MM.1S (cell line): ENCODE measurements around the gene GHRL.

Experiments used
- DNase-seq: peaks from one replicate; pipeline ENCODE4 v3.0.0-alpha.2; 2015
- H2AFZ ChIP-seq: fragments of 300-600 bp; sonication (generic); 2 replicates; pipeline ENCODE4 v1.6.0; 2016; ENCODE audit warnings: antibody characterized with exemption, low read length
- H3F3A ChIP-seq: fragments of 300-600 bp; sonication (generic); 2 replicates; pipeline ENCODE4 v1.6.1; 2016; ENCODE audit warnings: mild to moderate bottlenecking, antibody characterized with exemption, low read length, moderate library complexity, mixed read lengths; ENCODE audit not compliant: insufficient read depth
- H3K27ac ChIP-seq: fragments of 300-600 bp; sonication (generic); 2 replicates; pipeline ENCODE4 v1.5.1; 2016; ENCODE audit warnings: mild to moderate bottlenecking, low read length
- H3K27me3 ChIP-seq: fragments of 300-600 bp; sonication (generic); replicated peaks from 2 replicates; pipeline ENCODE4 v1.6.0; 2016; ENCODE audit warnings: low read length; ENCODE audit not compliant: insufficient read depth
- H3K36me3 ChIP-seq: fragments of 300-600 bp; sonication (generic); replicated peaks from 2 replicates; pipeline ENCODE4 v1.6.1; 2016; ENCODE audit warnings: mild to moderate bottlenecking, low read length, mixed read lengths; ENCODE audit not compliant: insufficient read depth
- H3K4me1 ChIP-seq: fragments of 300-600 bp; sonication (generic); 2 replicates; pipeline ENCODE4 v1.6.1; 2016; ENCODE audit warnings: low read length, mixed read lengths
- H3K4me2 ChIP-seq: fragments of 300-600 bp; sonication (generic); 2 replicates; pipeline ENCODE4 v1.6.0; 2016; ENCODE audit warnings: low read depth, low read length
- H3K4me3 ChIP-seq: fragments of 300-600 bp; sonication (generic); 2 replicates; pipeline ENCODE4 v1.5.1; 2016; ENCODE audit warnings: low read length, mixed read lengths
- H3K79me2 ChIP-seq: fragments of 300-600 bp; sonication (generic); 2 replicates; pipeline ENCODE4 v1.6.1; 2016; ENCODE audit warnings: mixed run types, low read length, mixed read lengths
- H3K9ac ChIP-seq: fragments of 300-600 bp; sonication (generic); 2 replicates; pipeline ENCODE4 v1.6.1; 2016; ENCODE audit warnings: low read length, mixed read lengths
- H3K9me2 ChIP-seq: fragments of 300-600 bp; sonication (generic); replicated peaks from 2 replicates; pipeline ENCODE4 v1.6.1; 2016; ENCODE audit warnings: mild to moderate bottlenecking, low read length, mixed read lengths; ENCODE audit not compliant: insufficient read depth
- H3K9me3 ChIP-seq: fragments of 300-600 bp; sonication (generic); replicated peaks from 2 replicates; pipeline ENCODE4 v1.6.1; 2016; ENCODE audit warnings: mild to moderate bottlenecking, low read length, mixed read lengths; ENCODE audit not compliant: insufficient read depth
- H4K20me1 ChIP-seq: fragments of 300-600 bp; sonication (generic); 2 replicates; pipeline ENCODE4 v1.6.1; 2016; ENCODE audit warnings: mild to moderate bottlenecking, low read length, moderate library complexity, mixed read lengths; ENCODE audit not compliant: insufficient read depth
- CTCF ChIP-seq: fragments of 300-600 bp; sonication (generic); IDR thresholded peaks from 2 replicates; pipeline ENCODE4 v1.5.1; 2016; ENCODE audit warnings: antibody characterized with exemption, low read length, mixed read lengths
- EZH2 ChIP-seq: fragments of 300-600 bp; sonication (generic); optimal IDR thresholded peaks from 2 replicates; pipeline ENCODE3; 2017; ENCODE audit warnings: low read depth, mild to moderate bottlenecking, antibody characterized with exemption, low read length, mixed read lengths
- EZH2phosphoT487 ChIP-seq: fragments of 300-600 bp; sonication (generic); IDR thresholded peaks from 2 replicates; pipeline ENCODE4 v1.6.1; 2018; ENCODE audit warnings: antibody characterized with exemption, low read length

The GHRL gene

GRCh38 chr3:10317311-10317960, 24.7 kb upstream of the GHRL start:
- H3K4me2 ChIP-seq = no peak overlapping the region
- H3K9ac ChIP-seq = no peak overlapping the region
- no peak overlapping the region for H3K27ac ChIP-seq
- no peaks in the 10 kb centered on the region for H3K27me3 ChIP-seq
- no peak overlapping the region for H2AFZ ChIP-seq
- no peaks in the 10 kb centered on the region for H3K9me3 ChIP-seq
- no peak overlapping the region for H3K4me3 ChIP-seq
- H3K79me2 ChIP-seq = peaks cover 44% of the 10 kb centered on the region
- no peak for DNase-seq
- H3K9me2 ChIP-seq = no peaks in the 10 kb centered on the region
- H3K36me3 ChIP-seq = peaks cover 14% of the 10 kb centered on the region; the same call in 1 of the 2 replicates
- H4K20me1 ChIP-seq = peaks cover 8% of the 10 kb centered on the region; the same call in 1 of the 2 replicates
- no peak for TF ChIP-seq EZH2phosphoT487
- TF ChIP-seq EZH2 = no peak
- TF ChIP-seq CTCF = no peak
- H3K4me1 ChIP-seq = 0 out of 2 replicates have a peak, but pooled peaks cover 8% of the 10 kb centered on the region
- H3F3A ChIP-seq = no peaks in the 10 kb centered on the region

GRCh38 chr3:10315771-10316344, 23.1 kb upstream of the GHRL start:
- Histone ChIP-seq H3K27me3 (no peaks in the 10 kb centered on the region), H4K20me1 (peaks cover 8% of the 10 kb centered on the region; the same call in 1 of the 2 replicates), H3K9me2 (no peaks in the 10 kb centered on the region), H3K9ac (no peak overlapping the region), H2AFZ (no peak overlapping the region), H3K36me3 (peaks cover 14% of the 10 kb centered on the region; the same call in 1 of the 2 replicates), H3K4me2 (no peak overlapping the region), H3K27ac (no peak overlapping the region), H3K9me3 (no peaks in the 10 kb centered on the region), H3K79me2 (peaks cover 43% of the 10 kb centered on the region), H3K4me3 (no peak overlapping the region), H3K4me1 (0 out of 2 replicates have a peak, but pooled peaks cover 8% of the 10 kb centered on the region), H3F3A (no peaks in the 10 kb centered on the region)
- no peak for DNase-seq
- no peak for TF ChIP-seq CTCF
- TF ChIP-seq EZH2phosphoT487 = no peak
- no peak for TF ChIP-seq EZH2

GRCh38 chr3:10315101-10315500, 22.4 kb upstream of the GHRL start:
- Histone ChIP-seq H3K79me2 (peaks cover 36% of the 10 kb centered on the region), H3K27ac (no peak overlapping the region), H3F3A (no peaks in the 10 kb centered on the region), H3K4me3 (no peak overlapping the region), H3K4me2 (no peak overlapping the region), H3K9me3 (no peaks in the 10 kb centered on the region), H3K9ac (no peak overlapping the region), H3K4me1 (0 out of 2 replicates have a peak, but pooled peaks cover 8% of the 10 kb centered on the region), H2AFZ (no peak overlapping the region), H3K36me3 (peaks cover 14% of the 10 kb centered on the region), H3K27me3 (no peaks in the 10 kb centered on the region), H4K20me1 (peaks cover 8% of the 10 kb centered on the region; the same call in 1 of the 2 replicates), H3K9me2 (no peaks in the 10 kb centered on the region)
- no peak for DNase-seq
- no peak for TF ChIP-seq EZH2
- no peak for TF ChIP-seq EZH2phosphoT487
- TF ChIP-seq CTCF = no peak
